ENCODE measurements around the gene SFT2D3. TPM values are rescaled to one million over a fixed set of nuclear protein-coding genes. Genes with fewer than 3 reads are reported as not detected.

SFT2D3 gene
- total RNA-seq, 3 donors from 2014 or later (not counting 1 experiment from before 2014, with no cell fraction given) = 5.5 to 6.6 (median 6.4) TPM

- H3K9me3 ChIP-seq (ENCODE audit: control insufficient read depth, insufficient read depth, low read length) = no peaks in the 10 kb centered on the region
- no peak overlapping the region for H3K4me3 Mint-ChIP-seq
- H3K27me3 ChIP-seq (ENCODE audit: control insufficient read depth, insufficient read depth, low read length) = no peaks in the 10 kb centered on the region
- TF ChIP-seq, protein P1, sequence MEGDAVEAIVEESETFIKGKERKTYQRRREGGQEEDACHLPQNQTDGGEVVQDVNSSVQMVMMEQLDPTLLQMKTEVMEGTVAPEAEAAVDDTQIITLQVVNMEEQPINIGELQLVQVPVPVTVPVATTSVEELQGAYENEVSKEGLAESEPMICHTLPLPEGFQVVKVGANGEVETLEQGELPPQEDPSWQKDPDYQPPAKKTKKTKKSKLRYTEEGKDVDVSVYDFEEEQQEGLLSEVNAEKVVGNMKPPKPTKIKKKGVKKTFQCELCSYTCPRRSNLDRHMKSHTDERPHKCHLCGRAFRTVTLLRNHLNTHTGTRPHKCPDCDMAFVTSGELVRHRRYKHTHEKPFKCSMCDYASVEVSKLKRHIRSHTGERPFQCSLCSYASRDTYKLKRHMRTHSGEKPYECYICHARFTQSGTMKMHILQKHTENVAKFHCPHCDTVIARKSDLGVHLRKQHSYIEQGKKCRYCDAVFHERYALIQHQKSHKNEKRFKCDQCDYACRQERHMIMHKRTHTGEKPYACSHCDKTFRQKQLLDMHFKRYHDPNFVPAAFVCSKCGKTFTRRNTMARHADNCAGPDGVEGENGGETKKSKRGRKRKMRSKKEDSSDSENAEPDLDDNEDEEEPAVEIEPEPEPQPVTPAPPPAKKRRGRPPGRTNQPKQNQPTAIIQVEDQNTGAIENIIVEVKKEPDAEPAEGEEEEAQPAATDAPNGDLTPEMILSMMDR (IDR thresholded peaks at IDR 0.05) = no peak
- 94% methylated on average over 3 of the region's 6 CpGs for WGBS (ENCODE audit: insufficient coverage)
- no peak overlapping the region for H3K27ac Mint-ChIP-seq
- H3K9me3 Mint-ChIP-seq = no peaks in the 10 kb centered on the region
- no peak overlapping the region for H3K27ac ChIP-seq (ENCODE audit: low read length)
- H3K4me1 Mint-ChIP-seq = peaks cover 0 to 3% of the 10 kb centered on the region in 2 donors
- intact Hi-C loops (cut with micrococcal nuclease) = no loop called here
- H3K27me3 Mint-ChIP-seq (ENCODE audit: low read depth in 2 of 2) = no peaks in the 10 kb centered on the region
- no peak overlapping the region for H3K4me3 ChIP-seq (ENCODE audit: low read length)
- no peaks in the 10 kb centered on the region for H3K4me1 ChIP-seq (ENCODE audit: control insufficient read depth, insufficient read depth, low read length)
- H3K36me3 ChIP-seq (ENCODE audit: control insufficient read depth, insufficient read depth, low read length) = no peaks in the 10 kb centered on the region
- DNase-seq (no peak), ATAC-seq (no peak)
- no peaks in the 10 kb centered on the region for H3K36me3 Mint-ChIP-seq
Observed at GRCh38 chr2:127733113-127733815, 32.0 kb downstream of the SFT2D3 start.

- Mint-ChIP-seq H3K4me1 (peaks cover 0 to 3% of the 10 kb centered on the region in 2 donors), H3K27ac (no peak overlapping the region), H3K4me3 (no peak overlapping the region), H3K36me3 (no peaks in the 10 kb centered on the region), H3K9me3 (no peaks in the 10 kb centered on the region), H3K27me3 (ENCODE audit: low read depth in 2 of 2) (no peaks in the 10 kb centered on the region)
- H3K4me3 ChIP-seq (ENCODE audit: low read length) = no peak overlapping the region
- H3K9me3 ChIP-seq (ENCODE audit: control insufficient read depth, insufficient read depth, low read length) = no peaks in the 10 kb centered on the region
- no peak for ATAC-seq
- H3K4me1 ChIP-seq (ENCODE audit: control insufficient read depth, insufficient read depth, low read length) = no peaks in the 10 kb centered on the region
- H3K27me3 ChIP-seq (ENCODE audit: control insufficient read depth, insufficient read depth, low read length) = no peaks in the 10 kb centered on the region
- H3K36me3 ChIP-seq (ENCODE audit: control insufficient read depth, insufficient read depth, low read length) = peaks cover 2% of the 10 kb centered on the region
- WGBS (ENCODE audit: insufficient coverage) = 90% methylated on average over 4 of the region's 5 CpGs
- H3K27ac ChIP-seq (ENCODE audit: low read length) = no peak overlapping the region
- no peak for DNase-seq
- TF ChIP-seq, protein P1 (IDR thresholded peaks at IDR 0.05) = no peak
- intact Hi-C loops (cut with micrococcal nuclease) = no loop called here
Observed at GRCh38 chr2:127733816-127734537, 32.7 kb downstream of the SFT2D3 start.

DNA sequence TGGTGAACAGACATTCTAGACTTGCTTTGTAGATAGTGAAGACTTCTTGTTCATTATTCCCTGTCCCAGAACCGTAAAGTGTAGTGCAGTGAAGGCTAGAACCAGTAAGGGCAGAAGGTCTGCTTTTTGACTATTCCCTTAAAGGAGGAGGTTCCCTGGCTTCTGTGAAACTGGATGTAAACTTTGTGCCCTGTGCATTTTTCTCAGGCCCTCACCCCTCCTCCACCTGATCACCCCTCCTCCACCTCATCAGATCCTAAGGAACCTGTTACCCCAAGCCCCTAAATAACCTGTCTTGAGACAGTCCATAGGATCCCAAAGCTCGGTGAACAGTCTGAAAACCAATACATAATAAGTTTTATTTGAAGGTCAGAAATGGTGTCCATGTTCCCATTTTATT is 33.7 kb downstream of the SFT2D3 start:
- H3K4me1 Mint-ChIP-seq = peaks cover 0 to 3% of the 10 kb centered on the region in 2 donors
- Histone ChIP-seq H3K9me3 (ENCODE audit: control insufficient read depth, insufficient read depth, low read length) (no peaks in the 10 kb centered on the region), H3K4me1 (ENCODE audit: control insufficient read depth, insufficient read depth, low read length) (no peaks in the 10 kb centered on the region), H3K4me3 (ENCODE audit: low read length) (no peak overlapping the region), H3K27me3 (ENCODE audit: control insufficient read depth, insufficient read depth, low read length) (no peaks in the 10 kb centered on the region), H3K27ac (ENCODE audit: low read length) (no peak overlapping the region), H3K36me3 (ENCODE audit: control insufficient read depth, insufficient read depth, low read length) (peaks cover 2% of the 10 kb centered on the region)
- no peak overlapping the region for H3K27ac Mint-ChIP-seq
- H3K4me3 Mint-ChIP-seq = no peak overlapping the region
- no peaks in the 10 kb centered on the region for H3K36me3 Mint-ChIP-seq
- ATAC-seq = no peak
- TF ChIP-seq, protein P1 (IDR thresholded peaks at IDR 0.05) = no peak
- no peaks in the 10 kb centered on the region for H3K9me3 Mint-ChIP-seq
- H3K27me3 Mint-ChIP-seq (ENCODE audit: low read depth in 2 of 2) = no peaks in the 10 kb centered on the region
- WGBS (ENCODE audit: insufficient coverage) = 92% methylated on average over 1 of the region's 2 CpGs
- intact Hi-C loops (cut with micrococcal nuclease) = no loop called here
- no peak for DNase-seq
